Ovary (tissue), 1 donor: Measurements from ENCODE around the gene RSBN1L.

Source experiments
- EP300 ChIP-seq: sonication (generic); formaldehyde crosslinking; IDR thresholded peaks from one replicate; pipeline ENCODE4 v1.6.1; 2017; ENCODE audit warnings: antibody characterized with exemption
- POLR2A ChIP-seq: fragments of 450-650 bp; IDR thresholded peaks from one replicate; pipeline ENCODE4 v1.6.1; 2017; ENCODE audit warnings: antibody characterized with exemption, mild to moderate bottlenecking, moderate library complexity

DNA sequence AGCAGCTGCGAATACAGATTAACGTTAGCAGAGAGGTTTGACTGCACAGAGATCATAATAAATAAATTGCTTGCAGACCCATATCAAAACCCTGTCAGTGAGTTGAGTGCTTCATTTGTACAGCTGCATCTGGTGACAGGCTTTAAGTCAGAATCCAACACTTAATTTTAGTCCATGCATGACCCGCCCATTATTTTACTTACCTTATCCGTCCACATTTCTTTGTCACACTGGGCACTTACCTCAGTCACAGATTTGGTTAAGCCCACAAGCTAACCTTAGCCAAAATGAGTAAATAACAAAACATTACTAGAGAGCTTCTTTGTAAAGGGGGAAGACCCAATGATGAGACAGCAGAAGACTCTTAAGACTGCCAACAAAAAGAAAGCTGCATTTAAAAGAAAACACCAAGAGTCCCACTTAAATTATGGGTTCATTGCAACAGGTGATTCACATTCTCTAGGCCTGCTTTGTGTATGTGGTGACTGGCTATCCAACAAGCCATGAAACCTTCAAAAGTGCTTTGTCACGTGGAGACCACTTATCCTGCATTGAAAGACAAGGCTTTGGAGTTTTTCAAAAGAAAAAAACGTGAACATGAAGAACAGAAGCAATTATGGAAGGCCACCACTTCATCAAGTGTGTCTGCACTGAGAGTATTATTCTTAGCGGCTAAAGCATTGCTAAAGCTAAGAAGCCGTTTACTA, 134.5 kb downstream of the RSBN1L start:
- TF ChIP-seq EP300 (no peak), POLR2A (no peak)
